ENCODE data around the gene MSMO1.
"Not testable (repeated sequence)": the region's sequence is repeated elsewhere in the genome, so short reads cannot be mapped to it uniquely, and the experiment has no call there.

The MSMO1 gene

GRCh38 chr4:165331823-165332222 lies 4.4 kb downstream of the MSMO1 start:
- DNase-seq (ENCODE audit: extremely low read depth, low read depth), result no peak
- TF ChIP-seq, protein P1, sequence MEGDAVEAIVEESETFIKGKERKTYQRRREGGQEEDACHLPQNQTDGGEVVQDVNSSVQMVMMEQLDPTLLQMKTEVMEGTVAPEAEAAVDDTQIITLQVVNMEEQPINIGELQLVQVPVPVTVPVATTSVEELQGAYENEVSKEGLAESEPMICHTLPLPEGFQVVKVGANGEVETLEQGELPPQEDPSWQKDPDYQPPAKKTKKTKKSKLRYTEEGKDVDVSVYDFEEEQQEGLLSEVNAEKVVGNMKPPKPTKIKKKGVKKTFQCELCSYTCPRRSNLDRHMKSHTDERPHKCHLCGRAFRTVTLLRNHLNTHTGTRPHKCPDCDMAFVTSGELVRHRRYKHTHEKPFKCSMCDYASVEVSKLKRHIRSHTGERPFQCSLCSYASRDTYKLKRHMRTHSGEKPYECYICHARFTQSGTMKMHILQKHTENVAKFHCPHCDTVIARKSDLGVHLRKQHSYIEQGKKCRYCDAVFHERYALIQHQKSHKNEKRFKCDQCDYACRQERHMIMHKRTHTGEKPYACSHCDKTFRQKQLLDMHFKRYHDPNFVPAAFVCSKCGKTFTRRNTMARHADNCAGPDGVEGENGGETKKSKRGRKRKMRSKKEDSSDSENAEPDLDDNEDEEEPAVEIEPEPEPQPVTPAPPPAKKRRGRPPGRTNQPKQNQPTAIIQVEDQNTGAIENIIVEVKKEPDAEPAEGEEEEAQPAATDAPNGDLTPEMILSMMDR (IDR thresholded peaks at IDR 0.05; ENCODE audit: low read depth, low read length), result no peak

DNA sequence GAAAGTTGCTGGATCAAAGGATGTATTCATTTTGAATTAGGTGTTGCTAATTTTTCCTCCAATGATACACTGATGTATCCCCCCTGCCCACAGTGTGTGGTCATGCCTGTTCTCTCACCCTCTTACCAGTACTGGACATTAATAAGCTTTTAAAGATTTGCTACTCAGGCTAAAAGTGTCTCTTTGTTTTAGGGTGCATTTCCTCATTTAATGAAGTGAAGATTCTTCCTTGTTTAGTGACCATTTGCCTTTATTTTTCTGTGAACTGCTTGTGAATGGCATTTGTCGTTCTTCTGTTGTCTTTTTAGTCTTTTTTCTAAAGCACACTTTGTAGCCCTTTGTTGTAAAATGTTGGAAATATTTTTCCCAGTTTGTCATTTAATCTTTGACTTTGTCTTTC lies 5.0 kb downstream of the MSMO1 start:
- TF ChIP-seq, protein P1 (IDR thresholded peaks at IDR 0.05; ENCODE audit: low read depth, low read length), result no peak

GRCh38 chr4:165335163-165335703 lies 7.8 kb downstream of the MSMO1 start:
- TF ChIP-seq, protein P1 (IDR thresholded peaks at IDR 0.05; ENCODE audit: low read depth, low read length), result no peak
- DNase-seq (ENCODE audit: extremely low read depth, low read depth), result no peak

More for the DNA sequence above, 5.0 kb downstream of the MSMO1 start:
- no peak for DNase-seq (ENCODE audit: extremely low read depth, low read depth)

DNA sequence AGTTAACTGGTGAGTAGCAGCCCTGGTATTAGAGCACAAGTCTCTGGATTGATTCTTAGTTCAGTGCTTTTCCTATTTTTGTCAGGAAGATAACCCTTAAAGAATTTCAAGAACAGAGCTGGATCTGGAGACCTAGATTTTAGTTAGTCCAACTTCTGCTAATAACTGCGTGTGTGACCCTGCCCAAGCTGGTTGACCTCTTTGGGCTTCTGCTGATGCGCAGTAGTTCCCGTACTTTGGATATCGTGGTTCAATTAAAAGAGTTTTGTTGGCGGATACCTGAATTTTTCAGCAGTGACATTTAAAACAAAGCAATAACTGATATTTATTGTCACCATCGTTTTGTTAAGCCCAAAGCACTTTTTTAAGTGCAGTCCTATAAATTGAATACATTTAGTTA lies 9.3 kb downstream of the MSMO1 start:
- TF ChIP-seq, protein P1 (IDR thresholded peaks at IDR 0.05; ENCODE audit: low read depth, low read length), result no peak
- DNase-seq (ENCODE audit: extremely low read depth, low read depth), result no peak

GRCh38 chr4:165342340-165342739 lies 14.9 kb downstream of the MSMO1 start:
- DNase-seq (ENCODE audit: extremely low read depth, low read depth), result not testable (repeated sequence)

GRCh38 chr4:165343353-165344191 lies 16.1 kb downstream of the MSMO1 start:
- TF ChIP-seq, protein P1 (IDR thresholded peaks at IDR 0.05; ENCODE audit: low read depth, low read length), result no peak
- no peak for DNase-seq (ENCODE audit: extremely low read depth, low read depth)

GRCh38 chr4:165345666-165346417 lies 18.4 kb downstream of the MSMO1 start:
- no peak for DNase-seq (ENCODE audit: extremely low read depth, low read depth)
- TF ChIP-seq, protein P1 (IDR thresholded peaks at IDR 0.05; ENCODE audit: low read depth, low read length), result peak; percentile 22

All from AG09319 (cell line).